Suppressor macrophage (primary cell): ENCODE measurements around the gene FBRSL1.
"Not testable (repeated sequence)": the region's sequence is repeated elsewhere in the genome, so short reads cannot be mapped to it uniquely, and the experiment has no call there.

Experiments
- DNase-seq, 4 experiments: peaks; one replicate each; pipeline ENCODE4 v3.0.0-alpha.2; 2020 to 2022

FBRSL1 gene

DNA sequence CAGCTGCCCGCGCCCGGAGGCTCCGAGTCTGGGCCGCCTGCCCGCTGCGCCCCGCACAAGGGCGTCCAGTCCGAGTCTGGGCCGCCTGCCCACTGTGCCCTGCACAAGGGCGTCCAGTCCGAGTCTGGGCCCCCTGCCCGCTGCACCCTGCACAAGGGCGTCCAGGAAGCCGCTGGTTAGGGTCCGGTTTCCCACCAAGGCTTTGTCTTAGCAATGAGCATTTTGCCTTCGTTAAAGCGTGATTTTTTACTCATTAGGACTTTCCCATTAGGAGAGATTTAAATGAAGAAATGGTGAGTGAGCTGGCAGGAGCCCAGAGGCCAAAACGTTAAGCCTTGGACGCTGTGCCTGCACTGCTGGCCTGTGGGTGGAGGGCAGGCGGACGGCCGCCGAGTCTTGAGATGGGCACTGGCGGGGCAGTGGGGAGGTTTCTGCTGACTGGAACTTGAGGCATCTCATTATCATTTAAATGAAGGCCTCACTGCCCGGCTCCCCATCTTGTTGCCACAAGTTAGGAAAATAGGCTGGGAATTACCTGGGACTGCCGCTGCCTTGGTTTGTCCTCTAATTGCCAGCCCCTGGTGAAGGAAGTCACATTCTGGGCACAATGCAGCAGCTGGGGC is 36.0 kb downstream of the FBRSL1 start:
- no peak for DNase-seq

DNA sequence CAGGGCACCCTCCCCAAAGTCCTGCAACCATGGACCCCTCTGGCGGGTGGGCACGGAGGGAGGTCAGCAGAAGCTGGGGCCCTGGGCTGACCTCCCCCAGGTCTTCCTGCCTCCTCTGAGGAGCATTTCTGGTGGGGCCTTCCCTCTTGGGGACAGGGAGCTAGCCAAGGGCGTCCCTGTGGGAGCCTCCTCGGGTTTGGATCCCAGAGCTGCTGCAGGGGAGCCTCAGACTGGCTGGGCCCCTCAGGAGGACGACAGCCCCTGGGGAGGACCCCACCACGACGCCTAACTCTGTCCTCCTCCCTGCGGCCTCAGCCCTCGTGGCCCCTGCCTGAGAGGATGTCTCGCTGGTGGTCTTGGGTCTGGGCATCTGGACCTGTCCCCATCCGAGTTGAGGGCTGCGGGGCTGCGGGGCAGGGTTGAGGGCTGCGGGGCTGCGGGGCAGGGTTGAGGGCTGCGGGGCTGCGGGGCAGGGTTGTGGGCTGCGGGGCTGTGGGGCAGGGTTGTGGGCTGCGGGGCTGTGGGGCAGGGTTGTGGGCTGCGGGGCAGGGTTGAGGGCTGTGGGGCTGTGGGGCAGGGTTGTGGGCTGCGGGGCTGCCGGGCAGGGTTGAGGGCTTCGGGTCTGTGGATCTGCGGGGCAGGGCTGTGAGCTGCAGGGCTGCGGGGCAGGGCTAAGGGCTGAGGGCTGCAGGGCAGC is 37.4 kb downstream of the FBRSL1 start:
- DNase-seq = no peak

DNA sequence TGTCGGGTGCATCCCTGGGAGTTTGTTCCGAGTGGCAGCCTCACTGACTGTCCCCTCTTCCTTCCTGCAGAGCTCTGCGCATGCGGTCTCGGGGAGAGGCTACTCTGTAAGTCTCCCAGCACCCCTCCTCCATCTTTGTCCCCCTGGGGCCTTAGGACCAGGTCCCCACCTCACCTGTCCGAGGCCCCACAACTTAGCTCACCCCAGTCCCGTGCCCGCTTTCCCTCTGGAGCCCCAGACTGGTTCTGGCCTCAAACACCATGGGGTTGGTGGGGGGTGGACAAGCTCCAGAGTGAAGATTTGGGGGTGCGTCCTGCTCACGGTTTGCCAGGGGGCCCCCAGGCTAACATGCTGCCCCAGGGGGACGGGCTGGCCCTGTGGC is 37.9 kb downstream of the FBRSL1 start:
- no peak for DNase-seq

DNA sequence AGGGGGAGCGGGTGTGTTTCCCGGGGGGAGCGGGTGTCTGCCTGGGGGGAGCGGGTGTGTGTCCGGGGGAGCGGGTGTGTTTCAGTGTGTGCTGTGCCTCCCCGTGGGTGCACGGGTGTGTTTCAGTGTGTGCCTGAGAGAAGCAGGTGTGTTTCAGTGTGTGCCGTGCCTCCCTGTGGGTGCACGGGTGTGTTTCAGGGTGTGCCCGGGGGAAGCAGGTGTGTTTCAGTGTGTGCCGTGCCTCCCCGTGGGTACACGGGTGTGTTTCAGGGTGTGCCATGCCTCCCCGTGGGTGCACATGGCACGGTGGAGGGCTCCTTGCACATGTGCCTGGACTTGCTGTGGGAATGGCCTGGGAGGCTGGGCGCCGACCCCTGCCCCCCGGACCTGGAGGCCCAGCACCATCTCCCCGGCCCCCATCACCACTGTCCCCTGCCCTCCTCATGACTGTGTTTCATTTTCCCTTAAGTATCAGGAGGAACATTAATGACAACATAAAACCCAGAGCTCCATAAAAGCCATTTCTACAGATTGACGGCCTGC is 38.7 kb downstream of the FBRSL1 start:
- DNase-seq = no peak

DNA sequence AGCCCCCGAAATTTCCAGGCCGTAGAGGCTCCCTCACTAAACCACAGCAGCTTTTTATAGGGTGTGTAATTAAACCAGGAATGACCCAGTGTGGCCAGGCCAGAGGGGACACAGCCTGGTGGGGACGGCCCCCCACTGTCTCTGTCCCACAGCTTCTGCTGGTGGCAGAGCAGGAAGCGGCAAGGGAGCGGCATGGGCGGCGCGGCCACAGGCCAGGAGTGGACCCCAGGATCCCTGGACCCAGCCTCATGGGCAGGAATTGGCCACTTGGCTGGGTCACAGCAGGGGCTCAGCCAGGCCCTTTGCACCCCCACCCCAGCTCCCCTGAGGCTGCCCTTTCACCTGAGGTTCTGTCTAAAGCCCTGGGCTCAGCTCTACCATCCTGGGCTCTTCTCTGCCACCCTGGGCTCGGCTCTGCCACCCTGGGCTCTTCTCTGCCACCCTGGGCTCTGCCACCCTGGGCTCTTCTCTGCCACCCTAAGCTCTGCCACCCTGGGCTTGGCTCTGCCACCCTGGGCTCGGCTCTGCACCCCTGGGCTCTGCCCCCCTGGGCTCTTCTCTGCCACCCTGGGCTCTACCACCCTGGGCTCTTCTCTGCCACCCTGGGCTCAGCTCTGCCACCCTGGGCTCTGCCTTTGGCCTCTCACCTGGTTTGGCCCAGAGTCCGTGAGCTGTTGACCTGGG is 39.3 kb downstream of the FBRSL1 start:
- DNase-seq = no peak

DNA sequence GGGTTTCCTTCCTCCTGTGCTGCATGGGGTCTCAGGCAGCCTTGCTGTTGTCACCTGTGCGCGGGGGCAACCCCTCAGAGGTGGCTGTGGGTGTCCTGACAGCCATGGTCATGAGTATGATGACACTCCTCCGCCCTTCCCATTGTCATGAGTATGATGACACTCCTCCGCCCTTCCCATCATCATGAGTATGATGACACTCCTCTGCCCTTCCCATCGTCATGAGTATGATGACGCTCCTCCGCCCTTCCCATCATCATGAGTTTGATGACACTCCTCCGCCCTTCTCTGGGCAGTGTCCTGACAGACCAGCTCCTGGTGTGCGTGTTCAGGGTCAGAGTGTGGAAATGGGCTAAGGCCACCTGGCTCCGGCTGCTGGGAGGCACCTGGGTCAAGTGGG is 40.0 kb downstream of the FBRSL1 start:
- DNase-seq = peak; percentile 33 to 69 (median 62)

DNA sequence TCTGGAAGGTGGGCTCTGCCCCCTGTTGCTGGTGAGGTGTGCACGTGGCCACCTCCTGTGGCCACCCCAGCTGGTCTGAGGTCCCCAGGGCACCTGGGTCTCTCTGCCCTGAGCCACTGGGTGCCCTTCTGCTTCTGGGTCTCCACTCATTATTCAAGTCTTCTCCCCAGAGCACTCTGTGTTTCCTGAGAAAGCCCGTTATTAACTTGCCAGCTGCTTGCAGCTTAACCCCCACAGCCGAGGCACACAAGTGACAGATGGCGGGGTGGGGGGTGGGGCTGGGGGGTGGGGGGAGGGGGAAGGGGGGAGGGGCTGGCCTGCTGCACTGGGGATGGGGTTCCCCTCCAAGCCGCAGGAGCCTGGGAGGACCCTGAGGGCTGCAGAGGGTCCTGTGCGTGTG is 40.5 kb downstream of the FBRSL1 start:
- DNase-seq = no peak

DNA sequence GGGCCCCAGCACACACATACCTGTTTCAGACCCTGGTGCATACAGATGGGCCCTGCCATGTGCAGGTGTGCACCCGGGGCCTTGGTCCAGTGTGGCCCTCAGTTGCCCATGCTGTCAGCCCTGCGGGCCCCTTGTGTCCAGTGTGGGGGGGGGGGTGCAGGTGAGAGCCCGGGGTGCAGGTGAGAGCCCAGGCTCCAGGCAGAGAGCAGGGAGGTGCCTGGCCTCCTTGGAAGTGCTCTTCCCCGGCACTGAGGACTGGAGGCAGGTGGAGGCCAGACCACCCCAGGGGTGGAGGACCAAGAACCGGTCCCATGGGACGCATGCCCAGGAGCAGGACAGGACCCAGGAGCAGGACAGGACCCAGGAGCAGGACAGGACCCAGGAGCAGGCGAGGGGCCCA is 40.9 kb downstream of the FBRSL1 start:
- DNase-seq = no peak

DNA sequence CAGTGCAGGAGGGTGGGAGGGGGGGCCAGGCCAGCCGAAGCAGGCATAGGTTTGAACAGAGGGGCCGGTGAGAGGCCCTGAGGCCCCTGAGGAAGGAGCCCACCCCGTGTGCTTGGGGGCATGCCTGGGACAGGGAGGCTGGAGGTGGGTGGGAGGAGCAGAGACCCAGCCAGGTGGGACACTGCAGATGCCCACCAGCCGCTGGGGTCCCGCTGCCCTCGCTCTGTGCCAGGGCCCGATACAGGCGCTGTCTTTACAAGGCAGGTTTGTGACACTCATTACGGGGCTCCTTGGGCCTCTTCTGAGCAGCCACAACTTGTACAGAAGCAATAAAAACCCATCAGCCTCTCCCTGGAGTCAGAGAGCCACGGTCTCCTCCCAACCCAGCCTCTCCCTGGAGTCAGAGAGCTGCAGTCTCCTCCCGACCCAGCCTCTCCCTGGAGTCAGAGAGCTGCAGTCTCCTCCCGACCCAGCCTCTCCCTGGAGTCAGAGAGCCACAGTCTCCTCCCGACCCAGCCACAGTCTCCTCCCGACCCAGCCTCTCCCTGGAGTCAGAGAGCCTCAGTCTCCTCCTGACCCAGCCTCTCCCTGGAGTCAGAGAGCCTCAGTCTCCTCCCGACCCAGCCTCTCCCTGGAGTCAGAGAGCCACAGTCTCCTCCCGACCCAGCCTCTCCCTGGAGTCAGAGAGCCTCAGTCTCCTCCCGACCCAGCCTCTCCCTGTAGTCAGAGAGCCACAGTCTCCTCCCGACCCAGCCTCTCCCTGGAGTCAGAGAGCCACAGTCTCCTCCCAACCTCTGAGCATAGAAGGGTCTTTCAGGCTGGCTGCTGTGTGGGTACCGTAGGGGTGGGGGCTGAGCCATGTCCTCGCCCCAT is 43.0 kb downstream of the FBRSL1 start:
- DNase-seq = not testable (repeated sequence)

DNA sequence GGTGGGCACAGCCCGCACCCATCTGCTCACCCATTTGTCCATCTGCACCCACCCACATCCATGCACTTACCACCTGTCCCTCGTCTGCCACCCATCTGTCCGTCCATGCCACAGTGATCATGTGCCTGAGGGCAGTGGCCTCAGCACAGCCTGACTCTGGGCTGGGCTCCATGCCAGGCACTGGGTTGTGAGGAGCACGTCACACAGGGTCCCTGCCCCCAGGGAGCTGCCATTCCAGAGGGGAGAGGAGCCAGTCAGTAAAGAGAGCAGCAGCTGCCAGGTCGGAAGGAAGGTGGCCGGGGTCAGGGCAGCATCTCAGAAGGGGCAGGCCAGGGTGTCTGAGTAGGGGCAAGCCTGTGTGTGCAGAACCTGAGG is 43.6 kb downstream of the FBRSL1 start:
- no peak for DNase-seq

DNA sequence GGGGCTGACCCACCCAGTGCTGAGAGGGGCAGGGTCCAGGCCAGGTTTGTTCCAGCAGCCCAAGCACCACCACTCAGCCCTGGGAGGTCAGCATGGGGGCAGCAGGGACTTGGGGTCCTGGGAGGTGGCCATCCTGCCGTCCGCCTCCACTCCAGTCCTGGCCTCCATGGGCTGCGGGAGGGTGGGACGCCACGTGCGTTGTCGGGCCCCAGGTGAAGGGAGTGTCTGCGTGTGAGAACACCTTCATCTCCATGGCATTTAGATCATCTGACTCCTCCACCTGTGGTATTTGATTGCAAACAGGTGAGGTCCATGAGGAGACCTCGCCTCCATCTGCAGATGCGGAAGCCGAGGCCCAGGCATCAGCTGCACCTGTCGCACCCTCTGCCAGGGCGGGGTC is 44.1 kb downstream of the FBRSL1 start:
- no peak for DNase-seq

DNA sequence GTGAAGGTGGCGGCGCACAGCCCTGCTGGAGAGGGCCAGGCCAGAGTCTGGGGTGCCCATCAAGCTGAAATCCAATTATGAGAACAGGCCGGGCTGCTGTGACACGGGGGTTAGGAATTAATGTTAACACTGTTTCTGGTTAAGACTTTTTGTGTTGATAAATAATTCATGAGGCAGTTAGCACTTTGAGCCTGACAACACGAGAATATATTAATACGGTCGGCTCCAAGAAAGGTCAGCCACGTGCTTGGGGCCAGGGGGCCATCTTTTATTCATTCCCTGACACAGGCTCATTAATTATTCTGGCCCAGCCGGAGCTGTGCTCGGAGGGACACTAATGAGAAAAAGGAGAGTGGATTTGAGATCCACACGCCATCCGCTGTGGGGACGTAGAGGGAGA is 45.1 kb downstream of the FBRSL1 start:
- no peak for DNase-seq

DNA sequence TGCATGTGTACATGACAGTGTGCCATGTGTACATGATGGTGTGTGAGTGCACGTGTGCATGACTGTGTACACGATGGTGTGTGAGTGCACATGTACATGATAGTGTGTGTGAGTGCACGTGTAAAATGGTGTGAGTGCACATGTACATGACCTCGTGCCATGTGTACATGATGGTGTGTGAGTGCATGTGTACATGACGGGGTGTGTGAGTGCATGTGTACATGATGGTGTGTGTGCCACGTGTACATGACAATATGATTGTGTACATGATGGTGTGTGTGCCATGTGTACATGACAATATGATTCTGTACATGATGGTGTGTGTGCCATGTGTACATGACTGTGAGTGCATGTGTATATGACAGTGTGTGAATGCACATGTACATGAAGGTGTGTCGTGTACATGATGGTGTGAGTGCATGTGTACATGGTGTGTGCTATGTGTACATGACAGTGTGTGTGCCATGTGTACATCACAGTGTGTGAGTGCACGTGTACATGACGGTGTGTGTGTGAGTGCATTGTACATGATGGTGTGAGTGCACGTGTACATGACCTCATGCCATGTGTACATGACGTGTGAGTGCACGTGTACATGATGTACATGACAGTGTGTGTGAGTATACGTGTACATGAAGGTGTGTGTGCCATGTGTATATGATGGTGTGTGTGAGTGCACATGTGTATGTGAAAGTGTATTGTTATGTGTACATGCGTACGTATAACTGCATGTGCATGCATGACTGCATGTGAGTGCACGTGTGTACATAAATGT is 46.3 kb downstream of the FBRSL1 start:
- DNase-seq = no peak

DNA sequence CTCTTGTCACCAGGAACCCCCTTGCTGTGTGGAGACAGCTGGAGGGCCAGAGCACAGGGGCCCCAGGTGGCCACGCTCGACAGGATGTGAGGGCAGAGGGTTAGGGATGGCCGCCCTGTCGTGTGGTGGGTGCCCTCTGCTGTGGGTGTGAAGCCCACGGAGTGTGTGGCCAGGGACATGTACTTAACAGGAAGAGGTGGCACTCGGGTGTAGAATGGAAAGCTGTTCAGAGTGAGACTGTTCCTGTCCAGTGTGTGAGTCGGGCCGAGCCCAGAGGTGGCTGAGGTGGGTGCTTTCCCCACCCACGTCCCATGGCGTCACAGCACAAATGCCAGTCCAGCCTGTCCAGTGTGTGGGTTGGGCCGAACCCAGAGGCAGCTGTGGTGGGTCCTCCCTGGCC is 47.1 kb downstream of the FBRSL1 start:
- DNase-seq = no peak

DNA sequence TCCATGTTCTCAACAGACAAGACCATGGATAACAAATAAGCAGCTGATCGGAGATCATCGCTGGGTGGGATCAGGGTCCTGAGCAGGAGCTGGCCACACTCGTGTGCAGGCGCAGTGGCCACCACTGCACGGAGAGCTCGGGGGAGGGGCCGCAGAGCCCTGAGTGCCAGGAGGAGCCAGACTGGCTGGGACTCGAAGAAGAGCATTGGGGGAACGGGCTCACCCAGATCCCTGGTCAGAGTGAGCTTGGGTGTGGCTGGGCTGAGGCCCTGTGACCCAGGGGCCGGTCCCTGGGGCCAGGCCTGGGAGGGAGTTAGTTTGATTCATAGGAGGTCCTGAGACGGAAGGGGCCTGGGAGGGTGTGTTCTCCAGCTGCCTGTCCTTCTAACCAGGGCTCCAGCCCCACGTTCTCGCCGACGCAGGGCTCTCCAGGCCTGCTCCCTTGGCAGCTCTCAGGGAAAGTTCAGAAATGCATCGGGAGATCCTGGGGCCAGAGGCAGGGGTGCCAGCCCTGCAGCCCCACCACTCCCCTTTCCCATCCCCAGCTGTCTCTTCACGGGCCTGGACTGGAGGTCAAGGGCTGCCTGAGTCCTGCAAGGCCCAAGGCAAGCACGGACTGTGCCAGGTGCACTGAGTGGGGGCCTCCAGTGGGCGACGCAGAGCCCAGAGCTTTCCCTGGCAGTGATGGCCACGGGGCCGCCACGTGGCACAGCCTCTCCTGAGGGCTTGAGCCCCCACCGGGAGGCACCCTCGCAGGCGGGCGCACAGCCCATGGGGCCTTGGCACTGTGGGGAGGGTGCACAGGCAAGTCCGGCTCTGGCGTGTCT is 48.1 kb downstream of the FBRSL1 start:
- DNase-seq = no peak

DNA sequence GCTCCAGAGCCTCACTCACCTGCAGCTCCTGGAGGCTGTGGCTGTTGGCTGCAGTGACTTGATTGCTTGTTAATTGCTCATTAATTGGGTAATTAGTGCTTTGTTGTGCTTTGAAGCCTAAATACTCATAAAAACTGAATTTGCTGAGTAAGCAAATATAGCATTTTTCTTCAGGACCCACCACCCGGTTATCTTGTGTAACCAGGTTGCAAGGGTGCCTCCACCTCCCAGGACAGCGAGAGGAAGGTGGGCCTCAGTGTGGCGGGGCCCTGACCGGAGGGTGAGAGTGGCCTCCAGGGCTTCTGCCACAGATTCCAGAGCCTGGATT is 48.7 kb downstream of the FBRSL1 start:
- no peak for DNase-seq

DNA sequence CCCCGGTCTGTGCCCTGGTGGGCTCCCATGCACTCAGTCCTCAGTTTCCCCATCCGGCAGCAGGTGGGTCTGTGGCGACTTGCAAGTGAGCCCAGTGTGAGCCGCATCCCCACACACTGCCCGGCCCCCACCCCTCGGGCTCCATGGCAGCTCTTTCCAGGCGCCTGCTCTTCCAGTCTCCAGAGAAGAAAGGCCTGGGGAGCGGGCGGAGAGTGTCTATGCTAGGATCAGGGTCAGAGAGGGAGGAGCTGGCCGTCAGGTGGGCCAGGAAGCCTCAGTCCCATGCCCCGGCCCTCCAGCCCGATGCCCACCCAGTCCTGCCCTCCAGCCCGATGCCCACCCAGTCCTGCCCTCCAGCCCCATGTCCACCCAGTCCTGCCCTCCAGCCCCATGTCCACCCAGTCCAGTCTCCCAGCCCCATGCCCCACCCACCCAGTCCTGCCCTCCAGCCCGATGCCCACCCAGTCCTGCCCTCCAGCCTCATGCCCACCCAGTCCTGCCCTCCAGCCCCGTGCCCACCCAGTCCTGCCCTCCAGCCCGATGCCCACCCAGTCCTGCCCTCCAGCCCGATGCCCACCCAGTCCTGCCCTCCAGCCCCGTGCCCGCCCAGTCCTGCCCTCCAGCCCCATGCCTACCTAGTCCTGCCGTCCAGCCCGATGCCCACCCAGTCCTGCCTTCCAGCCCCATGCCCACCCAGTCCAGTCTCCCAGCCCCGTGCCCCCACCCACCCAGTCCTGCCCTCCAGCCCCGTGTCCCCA is 49.2 kb downstream of the FBRSL1 start:
- DNase-seq = no peak

DNA sequence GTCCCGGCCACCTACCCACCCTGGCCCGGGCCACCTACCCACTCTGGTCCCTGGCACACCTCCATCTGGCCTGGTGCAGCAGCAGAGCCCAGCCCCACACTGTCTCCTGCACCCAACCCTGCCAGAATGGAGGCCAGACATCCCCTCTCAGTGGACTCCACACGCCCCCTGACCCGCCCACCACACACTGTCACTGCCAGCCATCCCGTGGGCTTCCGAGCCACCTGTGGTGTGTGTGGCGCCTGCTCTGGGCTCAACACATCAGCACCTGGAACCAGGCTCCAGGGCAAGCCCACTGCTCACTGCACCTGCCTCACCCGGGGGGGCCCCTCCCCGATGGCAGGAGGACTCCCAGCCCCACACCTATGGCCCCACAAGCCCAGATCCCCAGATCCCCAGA is 50.5 kb downstream of the FBRSL1 start:
- DNase-seq = no peak

DNA sequence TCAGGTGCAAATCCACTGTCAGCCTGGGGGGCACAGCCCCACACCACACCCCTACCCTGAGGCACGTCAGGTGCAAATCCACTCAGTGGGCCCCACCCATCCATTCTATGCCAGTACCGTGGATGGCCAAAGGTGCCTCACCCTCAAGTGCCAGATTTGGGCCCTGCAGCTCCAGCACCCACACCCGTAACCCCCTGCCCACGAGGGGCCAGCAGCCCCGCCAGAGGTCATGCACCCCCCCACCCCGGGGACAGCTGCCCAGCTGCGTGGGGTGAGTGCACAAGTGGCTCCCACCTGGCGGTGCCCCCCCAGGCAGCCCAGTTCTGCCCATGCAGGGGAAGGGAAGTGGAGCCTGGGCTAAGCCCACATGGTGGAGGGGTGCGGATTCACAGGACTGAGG is 51.2 kb downstream of the FBRSL1 start:
- DNase-seq = no peak

DNA sequence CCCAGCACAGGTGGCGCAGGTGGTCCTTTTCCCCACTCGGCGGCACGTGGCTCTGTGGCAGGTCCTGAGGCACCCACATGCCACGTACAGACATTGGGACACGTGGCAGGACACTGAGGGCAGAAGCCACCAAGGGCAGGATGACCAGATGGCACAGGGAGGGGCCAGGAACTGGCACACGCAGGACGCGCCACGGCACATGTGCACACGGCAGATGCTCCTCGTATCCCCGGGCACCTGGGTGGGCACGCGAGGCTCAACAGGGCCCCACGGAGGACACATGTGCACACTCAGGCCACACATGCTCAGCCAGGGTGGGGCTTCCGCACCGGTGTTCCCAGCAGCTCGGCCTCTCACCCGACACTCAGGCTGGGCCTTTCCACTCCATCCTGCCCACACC is 52.0 kb downstream of the FBRSL1 start:
- DNase-seq = no peak

DNA sequence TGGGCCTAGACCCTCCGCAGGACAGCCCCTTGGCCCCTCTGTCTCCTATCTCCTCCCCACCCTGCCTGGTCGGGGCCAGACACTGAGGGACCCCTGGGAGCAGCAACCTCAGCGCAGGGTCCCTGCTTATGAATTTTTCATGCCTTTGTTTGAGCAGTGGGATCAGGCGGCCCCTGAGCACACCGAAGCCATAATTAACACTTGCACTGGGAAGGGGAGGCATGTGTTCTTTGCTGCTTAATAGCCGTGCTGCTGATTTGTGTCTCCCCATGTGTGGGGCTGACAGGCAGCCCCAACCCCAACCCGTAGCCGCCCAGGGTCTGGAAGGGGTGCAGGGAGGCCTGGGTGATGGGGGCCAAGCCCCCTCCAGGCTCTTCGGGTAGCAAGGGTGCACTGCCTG is 52.7 kb downstream of the FBRSL1 start:
- DNase-seq = no peak
